HG03108 (cell line): Measurements from ENCODE around the gene ZC3HAV1.
A peak's percentile ranks its signal among the peaks of the same experiment; 100 is the strongest.
"Not testable (repeated sequence)": the region's sequence is repeated elsewhere in the genome, so short reads cannot be mapped to it uniquely, and the experiment has no call there.

Experiments used
- ATAC-seq: cut with Tn5 transposase; IDR thresholded peaks from one replicate; pipeline ENCODE4 v1.9.1; 2021; ENCODE audit warnings: moderate library complexity; ENCODE audit not compliant: unreplicated experiment

ZC3HAV1 gene

DNA sequence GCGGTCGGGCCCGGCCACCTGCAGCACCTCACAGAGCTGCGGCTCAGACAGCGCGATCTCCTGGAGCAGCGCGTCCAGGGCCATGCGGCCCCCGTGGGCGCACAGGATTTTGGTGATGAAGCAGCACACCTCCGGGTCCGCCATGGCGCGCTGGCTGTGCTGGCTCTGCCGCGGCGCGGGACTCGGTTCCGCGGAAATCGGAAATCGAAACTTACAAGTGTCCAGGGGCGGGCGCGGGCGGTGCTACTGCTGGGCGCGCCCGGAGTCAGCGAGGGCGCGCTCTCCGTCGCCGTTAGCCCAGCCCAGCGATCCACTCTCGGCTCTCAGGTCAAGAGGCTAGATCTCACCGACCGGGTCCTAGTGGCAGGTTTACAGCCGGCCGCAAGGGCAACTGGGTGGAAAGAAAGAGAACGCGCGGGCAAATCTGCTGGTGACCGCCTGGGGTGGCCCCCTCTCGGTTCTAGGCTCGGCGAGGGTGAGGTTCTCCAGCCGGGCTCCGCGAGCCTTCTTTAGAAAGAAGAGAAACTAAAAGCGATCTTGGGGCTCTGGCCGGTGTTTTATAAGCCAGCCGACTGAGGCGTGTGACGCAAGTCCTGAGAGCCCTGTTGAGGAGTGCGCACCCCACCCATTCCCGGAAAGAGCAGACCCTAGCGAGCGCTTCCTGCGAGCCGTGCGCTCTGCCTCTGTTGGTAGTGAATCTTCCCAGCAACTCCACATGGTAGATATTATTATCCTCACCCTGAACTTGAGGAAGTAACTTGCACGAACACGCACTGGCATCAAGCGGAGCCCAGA lies at the start of gene ZC3HAV1:
TSS of gene ZC3HAV1 (minus strand) at position 533 of the 795 bp plus-strand sequence. CDS start at position 144, 389 bp downstream.
- peak; percentile 71 for ATAC-seq

DNA sequence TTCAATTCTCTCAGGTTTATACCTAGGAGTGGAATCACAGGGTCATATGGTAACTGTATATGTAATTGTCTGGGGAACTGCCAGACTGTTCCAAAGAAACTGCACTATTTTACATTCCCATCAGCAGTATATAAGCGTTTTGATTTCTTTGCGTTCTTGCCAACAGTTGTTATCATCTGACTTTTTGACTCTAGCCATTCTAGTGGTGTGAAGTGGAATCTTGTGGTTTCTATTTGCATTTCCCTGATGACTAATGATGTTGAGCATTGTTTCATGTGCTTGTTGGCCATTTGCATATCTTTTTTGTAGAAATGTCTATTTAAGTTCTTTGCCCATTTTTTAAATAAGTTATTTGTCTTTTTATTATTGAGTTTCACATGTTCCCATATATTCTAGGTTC lies 44.3 kb upstream of the ZC3HAV1 start:
- ATAC-seq: no peak

DNA sequence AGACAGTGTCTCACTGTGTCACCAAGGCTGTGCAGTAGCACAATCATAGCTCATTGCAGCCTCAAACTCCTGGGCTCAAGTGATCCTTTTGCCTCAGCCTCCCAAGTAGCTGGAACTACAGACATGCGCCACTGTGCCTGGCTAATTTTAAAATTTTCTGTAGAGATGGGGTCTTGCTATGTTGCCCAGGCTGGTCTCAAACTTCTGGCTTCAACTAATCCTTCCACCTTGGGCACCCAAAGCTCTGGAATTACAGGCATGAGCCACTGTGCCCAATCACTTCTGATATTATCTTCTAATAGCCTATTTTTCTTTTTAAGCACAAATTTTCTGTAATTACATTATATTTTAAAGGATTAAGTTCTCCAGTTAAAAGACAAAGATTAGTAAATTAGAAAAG lies 42.6 kb upstream of the ZC3HAV1 start:
- ATAC-seq: no peak

DNA sequence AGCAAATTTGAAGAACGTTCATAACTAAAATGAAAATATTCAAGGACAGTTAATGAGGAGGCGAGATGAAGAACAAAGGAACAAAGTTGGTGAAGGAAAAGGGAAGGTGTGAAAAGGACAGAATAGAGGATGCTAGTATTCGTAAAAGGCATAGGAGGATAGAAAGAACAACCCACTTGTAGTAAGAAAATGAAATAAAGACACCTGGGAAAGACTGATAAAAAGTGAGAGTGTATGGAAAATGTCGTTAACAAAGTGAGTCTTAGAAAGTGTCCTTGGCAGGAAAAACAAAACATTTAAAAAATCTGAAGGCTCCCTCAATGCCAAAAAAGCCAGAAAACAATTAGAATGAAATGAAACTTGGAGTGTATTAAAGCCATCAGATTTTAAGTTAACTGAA lies 29.6 kb upstream of the ZC3HAV1 start:
- no peak for ATAC-seq

DNA sequence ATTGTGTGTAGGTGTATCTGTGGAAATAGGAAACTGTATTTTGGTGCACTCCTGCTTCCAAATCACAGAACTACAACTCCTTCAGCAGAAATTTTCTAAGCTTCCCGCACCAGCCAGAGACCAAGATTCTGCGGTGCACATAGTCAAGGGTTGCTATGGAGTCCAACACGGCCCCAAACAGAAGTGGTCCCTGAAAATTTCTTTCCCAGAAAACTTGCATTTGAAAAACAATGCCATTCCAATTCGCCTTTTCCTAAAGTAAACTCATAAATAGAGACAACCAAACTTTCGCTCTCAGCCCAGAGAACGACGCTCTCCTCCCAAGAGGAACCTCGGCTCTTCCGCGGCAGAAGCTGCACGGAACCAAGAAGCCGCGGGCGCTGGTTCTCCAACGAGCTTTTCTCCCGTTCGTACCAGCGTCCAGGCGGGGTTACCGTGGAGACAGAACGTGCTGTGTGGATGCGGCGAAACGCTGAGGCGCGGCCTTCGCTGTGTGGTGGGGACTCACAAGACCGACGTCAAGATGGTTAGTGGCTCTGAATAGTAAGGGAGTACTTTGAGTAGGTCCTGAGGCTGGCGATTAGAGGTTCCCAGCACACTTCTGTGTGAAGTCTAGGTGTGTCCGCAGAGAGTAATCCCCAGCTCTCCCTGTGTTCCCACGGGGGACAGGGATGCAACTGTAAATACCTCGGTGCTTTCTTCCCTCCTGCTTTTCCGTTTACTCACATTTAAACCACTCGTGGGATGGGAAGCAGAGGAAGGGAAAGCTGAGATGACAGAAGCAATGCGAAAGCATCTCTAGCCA lies 24.0 kb upstream of the ZC3HAV1 start:
- ATAC-seq: peak; percentile 96

DNA sequence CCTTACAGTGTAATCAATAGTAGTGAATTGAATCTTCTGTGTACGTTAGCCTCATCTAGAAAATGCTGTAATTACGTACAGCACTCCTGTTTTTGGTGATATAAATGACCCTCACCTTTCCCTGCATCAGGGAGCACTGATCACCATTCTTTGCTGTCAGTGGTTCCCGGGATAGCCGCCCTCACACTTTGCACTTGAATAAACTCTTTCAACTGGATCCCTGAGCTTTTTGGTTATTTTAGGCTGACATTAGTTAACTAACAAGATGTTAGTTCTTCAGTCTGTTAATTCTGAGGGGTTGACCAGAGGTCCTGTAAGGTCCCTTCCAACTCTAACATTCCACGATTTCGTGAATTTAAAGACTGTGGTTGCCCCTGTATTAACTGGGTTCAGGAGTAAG lies 23.4 kb upstream of the ZC3HAV1 start:
- ATAC-seq: no peak

DNA sequence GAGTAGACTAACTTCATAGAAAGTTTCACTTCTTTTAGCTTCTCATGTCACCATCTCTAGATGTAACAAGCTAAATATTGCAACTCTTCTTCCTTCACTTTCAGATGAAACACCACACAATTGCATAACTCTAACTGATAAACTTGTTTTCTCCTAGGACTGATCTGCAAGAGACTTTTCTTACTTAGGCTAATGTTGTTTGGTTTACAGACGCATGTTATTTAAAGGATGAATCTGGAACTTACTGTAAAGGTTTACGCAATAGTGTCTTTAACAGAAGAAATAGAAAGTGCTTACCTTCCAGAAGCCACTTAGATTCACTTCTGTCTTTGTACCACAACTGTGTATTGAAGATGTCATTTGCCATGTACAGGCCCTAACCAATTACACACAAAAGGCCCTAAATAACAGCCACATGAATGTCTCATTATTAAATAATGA lies 22.1 kb upstream of the ZC3HAV1 start:
- ATAC-seq: no peak

DNA sequence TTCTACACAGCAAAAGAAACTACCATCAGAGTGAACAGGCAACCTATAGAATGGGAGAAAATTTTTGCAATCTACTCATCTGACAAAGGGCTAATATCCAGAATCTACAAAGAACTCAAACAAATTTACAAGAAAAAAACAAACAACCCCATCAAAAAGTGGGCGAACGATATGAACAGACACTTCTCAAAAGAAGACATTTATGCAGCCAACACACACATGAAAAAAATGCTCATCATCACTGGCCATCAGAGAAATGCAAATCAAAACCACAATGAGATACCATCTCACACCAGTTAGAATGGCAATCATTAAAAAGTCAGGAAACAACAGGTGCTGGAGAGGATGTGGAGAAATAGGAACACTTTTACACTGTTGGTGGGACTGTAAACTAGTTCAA lies 20.3 kb upstream of the ZC3HAV1 start:
- ATAC-seq: not testable (repeated sequence)

DNA sequence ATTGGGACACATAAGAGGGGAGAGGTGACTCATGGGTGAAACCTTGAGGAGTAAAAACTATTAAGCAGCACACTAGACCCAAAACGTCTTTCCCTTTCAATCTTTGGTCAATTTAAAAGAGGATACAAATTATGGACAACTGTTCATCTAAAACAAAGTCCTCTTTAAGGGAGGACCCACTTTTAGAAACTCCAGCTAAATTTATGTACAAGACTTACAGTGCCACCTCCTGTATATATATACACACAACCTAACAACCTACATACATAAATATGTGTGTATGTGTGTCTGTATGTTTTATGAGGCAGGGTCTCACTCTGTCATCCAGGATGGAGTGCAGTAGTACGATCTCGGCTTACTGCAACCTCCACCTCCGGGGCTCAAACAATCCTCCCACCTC lies 18.1 kb upstream of the ZC3HAV1 start:
- ATAC-seq: no peak

DNA sequence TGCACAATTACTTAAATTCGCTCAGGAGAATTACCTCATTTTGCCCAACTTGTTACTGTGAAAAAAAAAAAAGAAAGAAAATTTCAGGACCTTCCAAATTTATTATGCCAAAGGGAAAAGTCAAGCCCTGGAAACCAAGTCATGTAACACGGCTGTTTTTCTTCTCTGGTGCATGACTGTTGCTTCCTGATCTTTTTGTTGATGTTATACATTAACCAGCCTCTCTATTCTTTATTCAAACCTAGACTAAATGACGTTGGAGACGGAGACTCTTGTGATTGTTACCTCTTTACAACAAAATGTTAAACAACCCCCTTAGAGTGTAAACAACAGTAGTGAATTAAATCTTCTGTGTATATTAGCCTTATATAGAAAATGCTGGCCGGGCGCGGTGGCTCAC lies 16.1 kb upstream of the ZC3HAV1 start:
- ATAC-seq: no peak

DNA sequence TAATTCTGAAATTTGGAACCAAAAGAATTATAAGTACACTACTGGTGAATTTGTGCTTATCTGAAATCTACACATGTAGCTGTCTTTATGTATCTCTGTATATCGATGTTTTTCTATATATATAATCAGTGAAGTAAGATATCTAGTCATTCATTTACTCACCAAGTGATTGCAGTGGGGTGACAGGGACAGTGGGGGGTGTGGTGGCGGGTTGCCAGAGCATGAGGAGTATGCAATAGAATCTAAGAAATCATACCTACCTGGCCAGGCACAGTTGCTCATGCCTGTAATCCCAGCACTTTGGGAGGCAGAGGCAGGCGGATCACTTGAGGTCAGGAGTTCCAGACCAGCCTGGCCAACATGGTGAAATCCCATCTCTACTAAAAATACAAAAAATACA lies 15.5 kb upstream of the ZC3HAV1 start:
- ATAC-seq: not testable (repeated sequence)

DNA sequence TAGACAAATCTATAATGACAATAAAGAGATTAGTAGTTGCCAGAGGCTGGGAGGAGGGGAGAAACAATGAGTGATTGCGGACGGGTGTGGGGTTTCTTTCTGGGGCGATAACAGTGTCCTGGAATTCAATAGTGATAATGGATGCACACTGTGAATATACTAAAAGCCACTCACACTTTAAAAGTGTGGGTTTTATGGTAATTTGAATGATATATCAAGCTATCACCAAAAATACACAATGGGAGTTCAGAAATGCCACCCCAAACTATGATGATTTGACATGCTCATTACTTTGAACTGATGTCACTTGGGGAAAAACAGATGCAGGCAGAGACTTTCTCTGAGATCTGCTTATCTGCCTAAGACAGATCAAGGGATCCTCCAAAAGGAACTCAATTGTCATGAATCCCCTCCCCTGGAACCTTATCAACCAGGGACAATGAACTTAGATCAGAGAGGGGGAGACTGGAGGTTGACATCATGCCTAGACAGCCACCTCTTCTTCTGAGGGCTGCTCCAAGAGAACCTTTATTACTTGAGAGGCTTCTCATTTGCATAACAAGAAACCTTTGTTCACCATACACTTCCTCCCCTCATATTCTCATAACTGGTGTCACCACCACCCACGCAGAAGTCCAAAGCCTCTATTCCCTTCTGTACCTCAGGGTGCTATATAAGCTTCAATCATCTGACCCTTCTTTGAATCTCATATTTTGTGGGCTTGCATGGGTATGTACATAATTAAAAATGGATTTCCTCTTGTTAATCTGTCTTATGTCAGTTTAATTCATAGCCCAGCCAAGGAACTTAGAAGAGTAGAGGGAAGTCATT lies 14.8 kb upstream of the ZC3HAV1 start:
- ATAC-seq: peak; percentile 51

DNA sequence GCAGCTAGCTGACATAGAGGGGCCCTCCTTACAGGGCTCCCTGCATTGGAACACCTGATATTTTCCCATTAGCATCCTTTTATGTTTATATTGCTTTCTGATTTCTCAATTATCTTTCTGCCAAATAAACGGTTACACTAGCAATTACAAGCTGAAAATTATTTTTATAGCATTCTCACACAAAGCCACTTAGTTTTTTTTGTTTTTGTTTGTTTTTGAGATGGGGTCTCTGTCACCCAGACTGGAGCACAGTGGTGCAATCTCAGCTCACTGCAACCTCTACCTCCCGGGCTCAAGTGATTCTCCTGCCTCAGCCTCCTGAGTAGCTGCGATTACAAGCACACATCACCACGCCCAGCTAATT lies 9.9 kb upstream of the ZC3HAV1 start:
- no peak for ATAC-seq

DNA sequence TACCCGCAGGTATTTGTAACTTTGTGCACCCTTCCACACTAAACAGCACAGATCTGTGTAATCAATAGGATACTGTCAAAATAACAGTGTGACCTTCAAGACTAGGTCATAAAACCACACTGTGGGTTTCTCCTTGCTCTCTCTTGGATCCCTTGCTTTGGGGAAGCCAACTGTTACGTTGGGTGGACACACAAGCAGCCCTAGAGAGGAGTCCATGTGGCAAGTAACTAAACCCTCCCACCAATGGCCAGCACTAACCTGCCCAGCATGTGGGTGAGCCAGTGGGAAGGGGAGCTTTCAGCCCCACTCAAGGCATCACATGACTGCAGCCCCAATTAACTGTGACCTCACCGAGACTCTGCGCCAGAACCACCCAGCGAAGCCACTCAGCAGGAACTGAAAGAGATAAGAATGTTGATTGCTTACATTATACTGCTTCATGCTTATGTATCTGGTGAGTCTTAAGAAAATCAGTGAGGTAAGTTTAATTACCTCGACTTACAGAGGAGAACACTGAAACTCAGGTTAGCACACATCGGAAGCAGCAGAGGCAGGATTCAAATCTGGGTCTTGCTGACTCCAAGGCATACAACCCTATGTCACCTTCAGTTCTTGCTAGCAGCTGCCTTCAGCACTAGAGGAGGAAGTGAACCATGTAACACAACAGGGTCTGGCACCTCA lies 9.4 kb upstream of the ZC3HAV1 start:
- peak; percentile 69 for ATAC-seq

DNA sequence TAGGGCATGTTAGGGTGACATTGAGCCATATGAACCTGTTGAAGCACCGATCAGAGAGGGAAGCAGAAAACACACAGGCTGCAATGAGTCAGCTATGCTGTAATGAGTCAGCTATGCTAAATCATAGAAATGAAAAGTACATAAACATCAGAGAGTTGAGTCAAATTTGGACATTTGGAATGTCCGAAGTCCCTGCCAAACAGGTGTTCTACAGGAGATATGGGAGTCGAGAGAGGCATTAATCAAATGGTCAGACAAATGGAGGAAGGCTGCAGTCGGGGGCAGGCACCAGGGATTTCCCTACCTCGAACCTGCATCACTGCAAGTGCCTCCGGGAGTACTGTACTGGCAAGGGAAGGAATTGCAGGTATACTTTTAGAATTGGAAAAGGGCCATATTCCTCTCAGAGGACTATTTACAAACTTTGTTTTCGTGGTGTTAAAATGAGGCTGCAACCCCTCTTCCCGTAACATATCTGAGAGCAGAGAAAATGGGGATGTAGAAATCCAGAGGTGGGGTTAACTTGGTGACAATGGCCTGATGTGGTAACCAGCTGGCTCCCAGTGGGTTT lies 8.8 kb upstream of the ZC3HAV1 start:
- ATAC-seq: peak; percentile 60

DNA sequence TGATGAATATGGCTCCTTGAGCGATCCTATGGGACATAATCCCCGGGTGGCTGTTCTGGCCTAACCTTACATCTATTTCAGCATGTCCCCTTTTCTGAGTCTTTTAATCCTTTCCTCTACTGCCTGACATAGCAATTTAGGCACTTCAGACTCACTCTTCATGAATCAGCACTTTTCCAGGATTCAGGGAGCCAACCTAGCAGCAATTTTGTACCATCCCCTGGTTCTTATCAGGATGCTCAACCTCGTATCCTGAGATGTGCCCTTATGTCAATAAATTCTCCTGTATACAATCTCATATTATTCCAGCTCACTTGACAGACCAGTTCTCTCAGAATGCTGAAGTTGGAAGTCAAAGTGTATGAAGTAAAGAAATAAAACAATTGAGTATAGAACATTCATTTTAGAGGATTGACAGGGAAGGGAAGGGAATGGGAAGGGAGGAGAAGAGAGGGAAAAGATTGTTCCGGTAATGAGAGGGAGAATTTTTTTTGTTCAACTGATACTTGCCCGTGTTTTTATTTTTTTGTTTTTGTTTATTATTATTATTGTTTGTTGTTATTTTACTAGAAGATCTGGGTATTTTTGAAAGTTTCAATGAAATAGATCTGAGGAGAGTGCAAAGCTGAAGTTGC lies 8.2 kb upstream of the ZC3HAV1 start:
- no peak for ATAC-seq

DNA sequence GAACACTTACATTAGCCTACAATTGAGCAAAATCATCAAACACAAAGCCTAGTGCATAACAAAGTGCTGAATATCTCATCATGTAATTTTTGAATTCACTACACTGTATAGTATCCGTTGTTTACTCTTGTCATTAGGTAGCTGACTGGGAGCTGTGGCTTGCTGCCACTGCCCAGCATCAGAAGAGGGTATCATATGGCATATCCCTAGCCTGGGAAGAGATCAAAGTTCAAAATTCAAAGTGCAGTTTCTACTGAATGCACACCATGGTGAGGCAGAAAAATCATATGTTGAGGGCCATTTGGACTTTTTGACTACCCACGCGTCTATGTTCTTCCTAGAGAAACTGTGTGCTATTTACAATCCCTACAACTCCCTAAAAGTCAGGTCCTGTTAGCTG lies 7.5 kb upstream of the ZC3HAV1 start:
- ATAC-seq: no peak

DNA sequence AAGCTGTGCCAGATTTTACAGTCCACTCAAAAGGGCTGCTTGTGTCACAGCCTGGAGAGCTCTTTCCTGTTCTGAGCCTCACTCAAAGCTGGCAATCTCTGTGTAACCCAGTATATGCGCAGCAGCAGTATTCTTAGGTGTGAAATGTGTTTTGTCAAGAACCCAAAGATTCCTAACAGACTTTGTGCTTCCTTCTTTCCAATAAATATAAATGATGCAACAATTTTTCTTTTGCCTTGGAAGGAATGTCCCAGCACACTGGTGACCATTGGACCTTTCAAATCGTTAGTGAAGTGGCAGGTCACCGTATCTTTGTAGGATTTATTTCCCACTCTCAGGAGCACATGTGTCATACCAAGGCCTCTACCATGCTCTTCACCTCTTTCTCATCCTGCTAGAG lies 5.6 kb upstream of the ZC3HAV1 start:
- no peak for ATAC-seq

DNA sequence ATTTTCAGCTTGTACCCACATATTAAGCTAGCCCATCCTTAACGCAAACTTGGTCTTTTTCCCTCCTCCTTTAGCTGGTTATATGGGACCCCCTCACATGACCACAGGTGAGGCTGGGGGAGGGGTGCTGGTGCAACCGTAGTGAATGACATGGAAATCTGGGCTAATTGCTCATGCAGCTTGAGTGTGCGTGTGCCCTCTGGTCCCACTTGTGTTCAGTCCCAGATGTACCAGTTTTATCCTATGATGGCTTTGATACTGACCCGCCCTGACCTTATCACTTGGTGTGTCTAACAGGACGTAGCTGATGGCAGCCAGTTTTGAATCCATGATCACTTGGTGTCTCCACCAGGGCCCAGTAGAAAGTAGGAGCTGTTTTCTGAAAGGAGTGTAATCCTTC lies 5.1 kb upstream of the ZC3HAV1 start:
- ATAC-seq: no peak

DNA sequence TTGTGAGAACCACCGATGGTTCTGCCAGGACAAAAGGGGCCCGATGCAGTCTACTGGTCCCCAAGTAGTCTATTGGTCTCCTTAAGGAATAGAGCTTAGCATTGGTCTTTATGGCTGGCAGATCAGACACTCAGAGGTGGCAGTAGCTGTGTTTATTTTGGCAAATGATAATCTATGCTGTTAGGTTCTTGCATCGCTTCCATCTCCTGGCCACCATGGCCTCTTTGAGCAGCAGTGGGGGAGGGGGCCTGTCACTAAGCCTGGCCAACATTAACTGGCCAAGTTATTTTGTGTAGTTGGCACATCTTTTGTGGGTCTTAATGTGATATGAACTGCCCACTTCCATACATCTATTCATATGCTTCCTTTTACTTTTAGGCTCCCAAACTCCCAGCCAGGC lies 4.5 kb upstream of the ZC3HAV1 start:
- no peak for ATAC-seq
